PC-9 (cell line): ENCODE measurements around the gene FGF23. TPM values are rescaled to one million over a fixed set of nuclear protein-coding genes. Genes with fewer than 3 reads are reported as not detected.

Experiments
- BruUV-seq: library from RNA; stranded (reverse); fragments of 400-500 nt; replicated peaks from 2 replicates; lab custom pipeline; 2021; lab: Mats Ljungman, UMichigan
- CTCF ChIA-PET: fragments of 300-600 bp; sonication (Branson Sonifier 250); formaldehyde crosslinking; loops from one replicate; lab custom pipeline; 2022; ENCODE audit warnings: antibody characterized with exemption; lab: Charles Lee
- POLR2A ChIA-PET: fragments of 300-600 bp; sonication (Branson Sonifier 250); formaldehyde crosslinking; loops from one replicate; lab custom pipeline; 2022; ENCODE audit warnings: antibody characterized with exemption; ENCODE audit not compliant: unreplicated experiment; lab: Charles Lee
- DNase-seq, 2 experiments: peaks; one replicate each; pipeline versions ENCODE4 v3.0.0 to v3.0.0-alpha.2; 2015 to 2022; ENCODE audit warnings: mixed read lengths in 1 of 2
- H2AFZ ChIP-seq: fragments of 200-600 bp; sonication (generic); 2 replicates; pipeline ENCODE4 v1.8.1; 2017; ENCODE audit warnings: antibody characterized with exemption
- H3F3A ChIP-seq: fragments of 200-600 bp; sonication (generic); 2 replicates; pipeline ENCODE4 v1.8.1; 2017; ENCODE audit warnings: antibody characterized with exemption, mild to moderate bottlenecking, low read depth; ENCODE audit not compliant: insufficient read depth
- H3K27ac ChIP-seq: fragments of 200-600 bp; sonication (generic); 2 replicates; pipeline ENCODE4 v1.6.1; 2016; ENCODE audit warnings: mixed run types
- H3K27me3 ChIP-seq: fragments of 200-600 bp; sonication (generic); 2 replicates; pipeline ENCODE4 v1.6.1; 2016; ENCODE audit warnings: low read depth, mixed run types; ENCODE audit not compliant: insufficient read depth
- H3K36me3 ChIP-seq: fragments of 200-600 bp; sonication (generic); 2 replicates; pipeline ENCODE4 v1.6.1; 2016; ENCODE audit warnings: low read depth, mixed run types
- H3K4me1 ChIP-seq: fragments of 200-600 bp; sonication (generic); replicated peaks from 2 replicates; pipeline ENCODE4 v1.6.1; 2016; ENCODE audit warnings: mixed run types; ENCODE audit not compliant: insufficient read depth
- H3K4me2 ChIP-seq: fragments of 200-600 bp; sonication (generic); 2 replicates; pipeline ENCODE4 v1.6.1; 2017; ENCODE audit warnings: mixed run types
- H3K4me3 ChIP-seq: fragments of 200-600 bp; sonication (generic); 2 replicates; pipeline ENCODE4 v1.6.1; 2016; ENCODE audit warnings: mixed run types
- H3K79me2 ChIP-seq: fragments of 200-600 bp; sonication (generic); 2 replicates; pipeline ENCODE4 v1.6.1; 2017; ENCODE audit warnings: low read depth, mixed run types
- H3K9me2 ChIP-seq: fragments of 200-600 bp; sonication (generic); 2 replicates; pipeline ENCODE4 v1.8.1; 2017; ENCODE audit warnings: mild to moderate bottlenecking; ENCODE audit not compliant: insufficient read depth
- H3K9me3 ChIP-seq: fragments of 200-600 bp; sonication (generic); 2 replicates; pipeline ENCODE4 v1.8.1; 2016; ENCODE audit warnings: low read depth; ENCODE audit not compliant: insufficient read depth
- H4K20me1 ChIP-seq: fragments of 200-600 bp; sonication (generic); 2 replicates; pipeline ENCODE4 v1.8.1; 2017; ENCODE audit not compliant: insufficient read depth
- EZH2 ChIP-seq: fragments of 200-600 bp; sonication (generic); IDR thresholded peaks from 2 replicates; pipeline ENCODE4 v1.8.0; 2017; ENCODE audit warnings: antibody characterized with exemption, low read depth
- intact Hi-C: fragments of 100-400 bp; cut with micrococcal nuclease; formaldehyde crosslinking; loops from one replicate; pipeline ENCODE4 v1.10.0; 2022; ENCODE audit not compliant: unreplicated experiment
- total RNA-seq: library from RNA; stranded (reverse); gene quantifications from 2 replicates; pipeline ENCODE4 v1.2.3, GENCODE V29; 2021
- TF ChIP-seq, protein P1 (sequence below): fragments of 200-600 bp; sonication (generic); conservative IDR thresholded peaks from 2 replicates; pipeline ENCODE4 v1.6.1; 2017; ENCODE audit warnings: mixed run types, antibody characterized with exemption, mild to moderate bottlenecking, moderate library complexity

FGF23 gene
- total RNA-seq, 1 experiment from 2014 or later, result not detected

DNA sequence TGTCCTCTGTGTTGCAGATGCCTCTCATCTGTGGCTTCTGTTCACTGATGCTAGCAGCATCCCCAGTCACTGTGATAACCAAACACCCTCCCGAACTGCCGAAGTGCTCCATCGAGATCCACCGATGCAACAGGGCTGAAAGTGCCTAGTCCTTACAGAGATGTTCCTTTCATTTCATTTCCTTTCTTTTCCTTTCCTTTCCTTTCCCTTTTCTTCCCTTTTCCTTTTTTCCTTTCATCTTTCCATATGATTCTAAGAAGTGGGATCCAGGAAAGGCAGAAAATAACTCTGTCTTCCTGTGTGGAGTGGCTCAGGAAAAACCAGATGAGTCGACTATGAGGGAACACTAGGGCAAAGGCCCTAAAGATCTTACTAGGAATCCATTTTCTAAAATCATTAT is 39.4 kb upstream of the FGF23 start:
- POLR2A ChIA-PET, result no interaction called here
- no TSS peak for BruUV-seq

DNA sequence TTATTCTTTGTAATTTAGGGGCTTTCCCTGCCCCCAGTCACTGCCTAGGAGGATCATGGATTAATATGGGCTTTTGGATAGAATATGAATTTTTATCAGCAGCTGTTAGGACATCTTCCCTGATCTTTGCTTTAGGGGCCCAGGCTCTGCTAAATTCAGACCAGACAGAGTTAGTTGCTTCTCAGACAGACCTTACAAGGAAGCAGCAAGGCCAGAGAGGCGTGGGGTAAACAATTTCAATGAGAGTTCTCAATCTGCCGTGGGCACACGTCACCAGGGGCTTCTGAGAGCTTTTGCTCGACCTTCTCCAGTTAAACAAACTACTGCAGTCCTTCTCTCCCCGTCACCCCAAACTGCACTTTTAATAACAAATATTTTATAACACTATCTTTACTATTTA is 38.4 kb upstream of the FGF23 start:
- TF ChIP-seq EZH2, result no peak
- TF ChIP-seq, protein P1, sequence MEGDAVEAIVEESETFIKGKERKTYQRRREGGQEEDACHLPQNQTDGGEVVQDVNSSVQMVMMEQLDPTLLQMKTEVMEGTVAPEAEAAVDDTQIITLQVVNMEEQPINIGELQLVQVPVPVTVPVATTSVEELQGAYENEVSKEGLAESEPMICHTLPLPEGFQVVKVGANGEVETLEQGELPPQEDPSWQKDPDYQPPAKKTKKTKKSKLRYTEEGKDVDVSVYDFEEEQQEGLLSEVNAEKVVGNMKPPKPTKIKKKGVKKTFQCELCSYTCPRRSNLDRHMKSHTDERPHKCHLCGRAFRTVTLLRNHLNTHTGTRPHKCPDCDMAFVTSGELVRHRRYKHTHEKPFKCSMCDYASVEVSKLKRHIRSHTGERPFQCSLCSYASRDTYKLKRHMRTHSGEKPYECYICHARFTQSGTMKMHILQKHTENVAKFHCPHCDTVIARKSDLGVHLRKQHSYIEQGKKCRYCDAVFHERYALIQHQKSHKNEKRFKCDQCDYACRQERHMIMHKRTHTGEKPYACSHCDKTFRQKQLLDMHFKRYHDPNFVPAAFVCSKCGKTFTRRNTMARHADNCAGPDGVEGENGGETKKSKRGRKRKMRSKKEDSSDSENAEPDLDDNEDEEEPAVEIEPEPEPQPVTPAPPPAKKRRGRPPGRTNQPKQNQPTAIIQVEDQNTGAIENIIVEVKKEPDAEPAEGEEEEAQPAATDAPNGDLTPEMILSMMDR, result no peak
- POLR2A ChIA-PET, result no interaction called here
- no peaks in the 10 kb centered on the region for H3K36me3 ChIP-seq
- H2AFZ ChIP-seq, result no peak overlapping the region
- no peaks in the 10 kb centered on the region for H3F3A ChIP-seq
- no peaks in the 10 kb centered on the region for H3K79me2 ChIP-seq
- H3K9me3 ChIP-seq, result no peaks in the 10 kb centered on the region; the same call in 1 of the 2 replicates
- no peak overlapping the region for H3K4me3 ChIP-seq
- no peak overlapping the region for H3K4me2 ChIP-seq
- H4K20me1 ChIP-seq, result no peaks in the 10 kb centered on the region
- CTCF ChIA-PET, result no interaction called here
- no peaks in the 10 kb centered on the region for H3K4me1 ChIP-seq
- H3K9me2 ChIP-seq, result no peaks in the 10 kb centered on the region
- H3K27me3 ChIP-seq, result peaks cover 84% of the 10 kb centered on the region
- DNase-seq, result no peak
- H3K27ac ChIP-seq, result no peak overlapping the region
- intact Hi-C loops, result no loop called here
- BruUV-seq, result no TSS peak

More for the DNA sequence above, 39.4 kb upstream of the FGF23 start:
- Histone ChIP-seq H3K4me1 (no peaks in the 10 kb centered on the region), H2AFZ (no peak overlapping the region), H3K4me3 (no peak overlapping the region), H3K9me3 (no peaks in the 10 kb centered on the region; the same call in 1 of the 2 replicates), H3F3A (no peaks in the 10 kb centered on the region), H3K9me2 (no peaks in the 10 kb centered on the region), H3K27ac (no peak overlapping the region), H3K4me2 (no peak overlapping the region), H3K36me3 (no peaks in the 10 kb centered on the region), H3K27me3 (peaks cover 83% of the 10 kb centered on the region), H3K79me2 (no peaks in the 10 kb centered on the region), H4K20me1 (no peaks in the 10 kb centered on the region)
- DNase-seq, result no peak
- intact Hi-C loops, result no loop called here
- CTCF ChIA-PET, result no interaction called here
- TF ChIP-seq EZH2, result no peak
- TF ChIP-seq, protein P1, result no peak

DNA sequence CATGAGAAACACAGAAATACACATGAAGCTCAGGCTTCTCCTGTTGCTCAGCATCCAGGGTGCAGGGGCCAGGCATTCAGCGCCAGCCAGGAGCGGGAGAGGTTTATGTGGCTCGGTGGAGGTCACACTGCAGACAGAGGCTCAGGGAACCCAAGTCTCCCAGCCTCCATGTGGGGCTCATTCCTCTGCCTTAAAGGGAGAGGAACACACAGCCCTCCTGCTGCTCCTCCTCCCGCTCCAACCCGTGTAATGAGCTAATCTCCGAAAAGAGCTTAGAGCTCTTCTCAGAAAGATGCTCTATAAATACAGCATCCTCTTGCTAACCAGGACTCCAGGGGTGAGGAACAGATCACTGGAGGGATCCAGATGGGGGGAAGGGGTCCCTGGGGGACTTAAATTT is 37.9 kb upstream of the FGF23 start:
- no peak for DNase-seq
- H3K79me2 ChIP-seq, result no peaks in the 10 kb centered on the region
- no TSS peak for BruUV-seq
- H3K9me3 ChIP-seq, result no peaks in the 10 kb centered on the region; the same call in 1 of the 2 replicates
- H4K20me1 ChIP-seq, result no peaks in the 10 kb centered on the region
- H3K4me2 ChIP-seq, result no peak overlapping the region
- no peaks in the 10 kb centered on the region for H3F3A ChIP-seq
- H3K36me3 ChIP-seq, result no peaks in the 10 kb centered on the region
- no peak overlapping the region for H3K4me3 ChIP-seq
- peaks cover 85% of the 10 kb centered on the region for H3K27me3 ChIP-seq
- intact Hi-C loops, result no loop called here
- H3K4me1 ChIP-seq, result no peaks in the 10 kb centered on the region
- POLR2A ChIA-PET, result no interaction called here
- TF ChIP-seq, protein P1, result no peak
- no peak for TF ChIP-seq EZH2
- H3K9me2 ChIP-seq, result no peaks in the 10 kb centered on the region
- H2AFZ ChIP-seq, result no peak overlapping the region
- CTCF ChIA-PET, result no interaction called here
- no peak overlapping the region for H3K27ac ChIP-seq
